Calu3 (cell line): ENCODE results near the gene THOC2. TPM values are rescaled to one million over a fixed set of nuclear protein-coding genes. Genes with fewer than 3 reads are reported as not detected.

Experiments used
- BruUV-seq: library from RNA; stranded (reverse); fragments of 400-500 nt; replicated peaks from 2 replicates; lab custom pipeline; 2021; lab: Mats Ljungman, UMichigan
- CTCF ChIA-PET: fragments of 300-600 bp; sonication (Branson Sonifier 250); formaldehyde crosslinking; loops from one replicate; lab custom pipeline; 2022; ENCODE audit warnings: antibody characterized with exemption; lab: Charles Lee
- DNase-seq: peaks from one replicate; pipeline ENCODE4 v3.0.0; 2022
- H3K27ac Mint-ChIP-seq: one replicate; pipeline ENCODE4 v1.8.0; 2022; ENCODE audit warnings: mixed read lengths; ENCODE audit not compliant: unreplicated experiment
- H3K27me3 Mint-ChIP-seq: one replicate; pipeline ENCODE4 v1.8.0; 2022; ENCODE audit warnings: mixed read lengths; ENCODE audit not compliant: unreplicated experiment
- H3K36me3 Mint-ChIP-seq: one replicate; pipeline ENCODE4 v1.8.0; 2022; ENCODE audit warnings: mild to moderate bottlenecking, moderate library complexity, mixed read lengths; ENCODE audit not compliant: insufficient read depth, unreplicated experiment
- H3K4me1 Mint-ChIP-seq: one replicate; pipeline ENCODE4 v1.8.0; 2022; ENCODE audit warnings: mild to moderate bottlenecking, low read depth, mixed read lengths; ENCODE audit not compliant: unreplicated experiment
- H3K4me3 Mint-ChIP-seq: one replicate; pipeline ENCODE4 v1.8.0; 2022; ENCODE audit warnings: mild to moderate bottlenecking, low read depth, moderate library complexity, mixed read lengths; ENCODE audit not compliant: unreplicated experiment
- H3K9me3 Mint-ChIP-seq: one replicate; pipeline ENCODE4 v1.8.0; 2022; ENCODE audit warnings: low read depth, mixed read lengths; ENCODE audit not compliant: unreplicated experiment
- CTCF ChIP-seq: fragments of 200-600 bp; IDR thresholded peaks from one replicate; pipeline ENCODE4 v1.8.0; 2022; ENCODE audit warnings: antibody characterized with exemption; ENCODE audit not compliant: unreplicated experiment
- intact Hi-C: fragments of 100-400 bp; cut with micrococcal nuclease; formaldehyde crosslinking; loops from one replicate; pipeline ENCODE4 v1.10.0; 2022; ENCODE audit not compliant: unreplicated experiment
- total RNA-seq: library from RNA; stranded (reverse); gene quantifications from 2 replicates; pipeline ENCODE4 v1.2.3, GENCODE V29; 2022

THOC2 gene
- total RNA-seq, 1 experiment from 2014 or later, result 112 TPM

GRCh38 chrX:123756320-123756719 is 23.5 kb upstream of the THOC2 start:
- Mint-ChIP-seq H3K4me1 (no peaks in the 10 kb centered on the region), H3K27ac (no peak overlapping the region), H3K9me3 (no peaks in the 10 kb centered on the region), H3K4me3 (no peak overlapping the region), H3K27me3 (no peaks in the 10 kb centered on the region), H3K36me3 (no peaks in the 10 kb centered on the region)
- TF ChIP-seq CTCF, result no peak
- BruUV-seq, result no TSS peak
- CTCF ChIA-PET, result no interaction called here
- intact Hi-C loops, result no loop called here
- no peak for DNase-seq

GRCh38 chrX:123755107-123755506 is 22.3 kb upstream of the THOC2 start:
- CTCF ChIA-PET, result no interaction called here
- intact Hi-C loops, result no loop called here
- Mint-ChIP-seq H3K9me3 (no peaks in the 10 kb centered on the region), H3K36me3 (no peaks in the 10 kb centered on the region), H3K27me3 (no peaks in the 10 kb centered on the region), H3K27ac (no peak overlapping the region), H3K4me1 (no peaks in the 10 kb centered on the region), H3K4me3 (no peak overlapping the region)
- DNase-seq, result no peak
- no peak for TF ChIP-seq CTCF
- no TSS peak for BruUV-seq

GRCh38 chrX:123753656-123754350 is 21.0 kb upstream of the THOC2 start:
- no TSS peak for BruUV-seq
- no peaks in the 10 kb centered on the region for H3K27me3 Mint-ChIP-seq

GRCh38 chrX:123749643-123750042 is 16.8 kb upstream of the THOC2 start:
- intact Hi-C loops, result no loop called here
- DNase-seq, result no peak
- no peak for TF ChIP-seq CTCF
- H3K27me3 Mint-ChIP-seq, result no peaks in the 10 kb centered on the region
- no TSS peak for BruUV-seq
- no peaks in the 10 kb centered on the region for H3K9me3 Mint-ChIP-seq
- no peaks in the 10 kb centered on the region for H3K4me1 Mint-ChIP-seq
- no peak overlapping the region for H3K4me3 Mint-ChIP-seq
- H3K27ac Mint-ChIP-seq, result no peak overlapping the region
- no peaks in the 10 kb centered on the region for H3K36me3 Mint-ChIP-seq
- CTCF ChIA-PET, result no interaction called here

More at GRCh38 chrX:123753656-123754350, 21.0 kb upstream of the THOC2 start:
- Mint-ChIP-seq H3K27ac (no peak overlapping the region), H3K36me3 (no peaks in the 10 kb centered on the region), H3K4me1 (no peaks in the 10 kb centered on the region), H3K4me3 (no peak overlapping the region), H3K9me3 (no peaks in the 10 kb centered on the region)
- DNase-seq, result no peak
- CTCF ChIA-PET, result no interaction called here
- no peak for TF ChIP-seq CTCF
- intact Hi-C loops, result no loop called here
